Measurements from ENCODE around the gene KRT36.

Gene KRT36

DNA sequence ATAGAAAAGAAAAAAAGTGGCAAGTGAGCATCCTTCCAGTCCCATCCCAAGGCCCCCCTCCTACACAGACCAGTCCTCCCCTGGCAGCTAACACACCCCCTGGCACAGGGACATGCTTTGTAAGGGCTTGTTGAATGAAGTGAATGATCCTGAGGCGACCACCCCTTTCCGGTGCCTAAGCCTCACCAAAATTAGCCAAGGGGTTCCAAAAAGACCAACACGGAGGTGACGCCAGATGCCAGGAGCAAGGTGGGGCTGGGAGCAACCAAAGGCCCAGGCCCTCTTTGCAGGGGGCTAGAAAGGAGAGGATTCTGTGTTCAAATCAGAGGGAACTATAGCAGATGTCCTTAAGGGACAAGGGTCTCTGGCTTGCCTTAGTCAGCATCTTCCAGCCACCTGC is 14.3 kb downstream of the KRT36 start:
- DNase-seq (ENCODE audit: extremely low spot score): no peak
- TF ChIP-seq FOXA1 (IDR thresholded peaks at IDR 0.05): no peak
- TF ChIP-seq BHLHE40 (IDR thresholded peaks at IDR 0.05; ENCODE audit: borderline replicate concordance): no peak
- ChIA-PET POLR2A (no interaction called here), CTCF (interaction anchor here (1.1 kb wide), 1 partner anchor 10 kb away, joined by 4 read pairs; no protein-coding TSS in a partner anchor)

DNA sequence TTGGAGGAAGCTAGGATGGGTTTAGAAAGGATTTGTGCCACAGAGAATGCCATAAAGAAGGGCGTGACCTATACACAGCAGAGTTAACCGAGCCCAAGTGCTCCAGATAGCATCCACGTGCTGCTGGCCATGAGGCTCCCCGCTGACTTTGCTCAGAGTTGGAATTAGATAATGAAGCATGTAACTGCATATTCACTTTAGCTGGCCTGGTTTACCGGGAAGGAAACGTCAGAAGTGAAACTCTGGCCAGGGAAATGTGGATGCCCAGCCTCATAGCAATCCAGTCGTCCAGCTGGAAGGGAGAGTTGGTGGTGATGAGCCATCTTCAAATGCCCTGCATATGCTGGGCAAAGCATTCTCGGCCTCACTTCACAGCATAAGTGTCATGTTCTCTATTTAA is 14.8 kb downstream of the KRT36 start:
- no peak for TF ChIP-seq ELF4 (IDR thresholded peaks at IDR 0.05)
- TF ChIP-seq NFRKB (IDR thresholded peaks at IDR 0.05): no peak
- ChIA-PET CTCF (interaction anchor here (1.1 kb wide), 1 partner anchor 10 kb away, joined by 4 read pairs; no protein-coding TSS in a partner anchor), POLR2A (no interaction called here)
- no peak for DNase-seq (ENCODE audit: extremely low spot score)

DNA sequence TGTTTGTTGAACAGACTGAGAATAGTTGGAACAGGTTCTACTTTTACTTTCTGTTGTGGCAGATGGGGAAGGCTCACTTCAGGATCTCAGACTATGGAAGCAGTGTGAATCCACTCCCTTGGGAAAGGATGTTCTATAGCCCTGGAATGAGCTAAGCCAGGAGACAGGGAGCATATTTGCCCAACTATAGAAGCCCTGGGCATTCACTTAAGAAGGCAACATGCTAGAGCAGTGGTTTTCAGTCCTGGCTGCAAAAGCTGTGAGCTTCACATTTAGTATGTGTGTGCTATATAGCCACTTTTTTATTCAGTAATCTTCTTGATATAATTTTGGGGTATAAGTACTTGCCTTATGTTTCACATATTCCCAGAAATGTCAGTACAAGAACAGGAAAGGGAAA is 21.4 kb downstream of the KRT36 start:
- DNase-seq (ENCODE audit: extremely low spot score): no peak
- CTCF ChIA-PET: no interaction called here
- POLR2A ChIA-PET: no interaction called here
- TF ChIP-seq L3MBTL2 (conservative IDR thresholded peaks at IDR 0.05) (no peak), NFRKB (IDR thresholded peaks at IDR 0.05) (no peak), FOXA1 (IDR thresholded peaks at IDR 0.05) (no peak), TARDBP (IDR thresholded peaks at IDR 0.05) (no peak), ELF4 (IDR thresholded peaks at IDR 0.05) (no peak), FOXM1 (IDR thresholded peaks at IDR 0.05; ENCODE audit: borderline replicate concordance) (no peak), SP1 (IDR thresholded peaks at IDR 0.05) (no peak), ARNT (IDR thresholded peaks at IDR 0.05) (no peak), BHLHE40 (IDR thresholded peaks at IDR 0.05; ENCODE audit: borderline replicate concordance) (no peak), FOXK2 (IDR thresholded peaks at IDR 0.05) (no peak), HDGF (IDR thresholded peaks at IDR 0.05; ENCODE audit: borderline replicate concordance) (no peak), SUZ12 (IDR thresholded peaks at IDR 0.05) (no peak), ZNF384 (IDR thresholded peaks at IDR 0.05) (no peak), LEF1 (IDR thresholded peaks at IDR 0.05; ENCODE audit: borderline replicate concordance) (no peak)
- TF ChIP-seq, protein P1, sequence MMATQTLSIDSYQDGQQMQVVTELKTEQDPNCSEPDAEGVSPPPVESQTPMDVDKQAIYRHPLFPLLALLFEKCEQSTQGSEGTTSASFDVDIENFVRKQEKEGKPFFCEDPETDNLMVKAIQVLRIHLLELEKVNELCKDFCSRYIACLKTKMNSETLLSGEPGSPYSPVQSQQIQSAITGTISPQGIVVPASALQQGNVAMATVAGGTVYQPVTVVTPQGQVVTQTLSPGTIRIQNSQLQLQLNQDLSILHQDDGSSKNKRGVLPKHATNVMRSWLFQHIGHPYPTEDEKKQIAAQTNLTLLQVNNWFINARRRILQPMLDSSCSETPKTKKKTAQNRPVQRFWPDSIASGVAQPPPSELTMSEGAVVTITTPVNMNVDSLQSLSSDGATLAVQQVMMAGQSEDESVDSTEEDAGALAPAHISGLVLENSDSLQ (IDR thresholded peaks at IDR 0.05): no peak

DNA sequence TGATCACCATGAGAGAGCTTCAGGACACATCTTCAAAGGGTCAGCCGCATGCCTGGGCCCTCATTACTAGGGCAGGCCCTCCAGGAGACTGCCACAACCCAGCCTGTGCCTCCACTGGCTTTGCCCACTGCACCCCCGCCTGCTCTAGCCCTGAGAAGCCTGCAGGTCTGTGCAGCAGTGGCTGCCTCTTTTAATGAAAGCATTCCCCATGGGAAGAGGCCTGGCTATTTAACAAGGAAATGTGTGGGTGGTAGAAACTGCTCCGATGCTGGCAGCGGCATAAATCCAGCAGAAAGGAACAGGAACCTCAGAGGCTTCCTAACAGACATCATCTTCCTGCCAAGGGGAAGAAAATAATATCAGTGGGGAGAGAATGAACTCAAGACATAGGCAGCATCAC is 22.1 kb downstream of the KRT36 start:
- TF ChIP-seq, protein P1 (IDR thresholded peaks at IDR 0.05): no peak
- no peak for TF ChIP-seq SUZ12 (IDR thresholded peaks at IDR 0.05)
- TF ChIP-seq NFRKB (IDR thresholded peaks at IDR 0.05): no peak
- DNase-seq (ENCODE audit: extremely low spot score): no peak
- POLR2A ChIA-PET: no interaction called here
- CTCF ChIA-PET: no interaction called here

DNA sequence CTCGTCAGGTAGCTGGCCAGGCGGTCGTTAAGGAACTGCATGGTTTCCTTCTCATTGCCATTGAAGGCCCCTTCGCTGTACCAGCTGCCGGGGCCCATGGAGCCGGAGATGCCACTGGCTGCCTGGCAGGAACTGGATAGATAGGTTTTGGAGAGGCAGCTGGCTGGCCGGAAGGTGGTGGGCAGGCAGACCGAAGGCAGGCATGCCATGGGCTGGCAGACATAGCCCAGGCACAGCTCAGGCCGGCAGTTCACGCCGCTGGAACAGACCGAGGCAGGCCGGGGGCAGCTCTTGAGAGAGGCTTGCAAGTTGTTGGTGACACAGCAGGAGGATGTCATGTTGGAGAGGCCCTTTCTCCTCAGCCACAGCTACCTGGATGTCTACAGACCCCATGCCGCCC is 22.7 kb downstream of the KRT36 start, which contains the start of gene KRT32:
Gene KRT32, minus strand, starts transcription at position 399 of the 400 bp plus-strand sequence. Its CDS starts 61 bp downstream, at position 338.
- TF ChIP-seq, protein P1 (IDR thresholded peaks at IDR 0.05): no peak
- TF ChIP-seq ARNT (IDR thresholded peaks at IDR 0.05) (no peak), LEF1 (IDR thresholded peaks at IDR 0.05; ENCODE audit: borderline replicate concordance) (no peak), NFRKB (IDR thresholded peaks at IDR 0.05) (no peak), ZNF384 (IDR thresholded peaks at IDR 0.05) (no peak), SUZ12 (IDR thresholded peaks at IDR 0.05) (no peak), FOXA1 (IDR thresholded peaks at IDR 0.05) (no peak), TARDBP (IDR thresholded peaks at IDR 0.05) (no peak), L3MBTL2 (conservative IDR thresholded peaks at IDR 0.05) (no peak), ELF4 (IDR thresholded peaks at IDR 0.05) (no peak), BHLHE40 (IDR thresholded peaks at IDR 0.05; ENCODE audit: borderline replicate concordance) (no peak), FOXK2 (IDR thresholded peaks at IDR 0.05) (no peak), SP1 (IDR thresholded peaks at IDR 0.05) (no peak), FOXM1 (IDR thresholded peaks at IDR 0.05; ENCODE audit: borderline replicate concordance) (no peak), CTBP1 (IDR thresholded peaks at IDR 0.05; ENCODE audit: borderline replicate concordance) (no peak), HDGF (IDR thresholded peaks at IDR 0.05; ENCODE audit: borderline replicate concordance) (no peak)
- DNase-seq (ENCODE audit: extremely low spot score): no peak
- ChIA-PET CTCF (no interaction called here), POLR2A (no interaction called here)

DNA sequence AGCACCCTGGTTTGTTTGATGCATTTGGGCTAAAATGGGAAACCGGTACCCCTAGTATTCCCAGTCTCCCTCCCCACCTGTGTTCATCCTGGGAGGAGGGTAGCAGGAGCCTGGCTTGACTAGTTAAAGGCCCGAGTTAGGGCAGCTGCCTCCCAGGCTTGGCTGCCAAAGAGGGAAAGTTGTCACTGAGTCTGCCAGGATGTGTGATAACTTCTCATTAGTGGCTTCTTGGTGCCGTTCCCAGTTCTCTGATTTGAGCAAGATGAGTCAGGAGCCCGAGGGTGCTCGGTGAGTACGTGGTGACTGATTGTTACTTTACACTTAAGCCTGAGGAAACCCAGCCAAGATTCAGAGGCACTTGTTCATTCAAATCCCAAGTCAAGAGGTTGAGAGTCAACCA is 25.0 kb downstream of the KRT36 start:
- POLR2A ChIA-PET: no interaction called here
- CTCF ChIA-PET: no interaction called here
- no peak for DNase-seq (ENCODE audit: extremely low spot score)
- TF ChIP-seq FOXK2 (IDR thresholded peaks at IDR 0.05): no peak
- TF ChIP-seq SP1 (IDR thresholded peaks at IDR 0.05): no peak
- no peak for TF ChIP-seq NFRKB (IDR thresholded peaks at IDR 0.05)
- TF ChIP-seq HDGF (IDR thresholded peaks at IDR 0.05; ENCODE audit: borderline replicate concordance): no peak
- TF ChIP-seq TARDBP (IDR thresholded peaks at IDR 0.05): no peak

DNA sequence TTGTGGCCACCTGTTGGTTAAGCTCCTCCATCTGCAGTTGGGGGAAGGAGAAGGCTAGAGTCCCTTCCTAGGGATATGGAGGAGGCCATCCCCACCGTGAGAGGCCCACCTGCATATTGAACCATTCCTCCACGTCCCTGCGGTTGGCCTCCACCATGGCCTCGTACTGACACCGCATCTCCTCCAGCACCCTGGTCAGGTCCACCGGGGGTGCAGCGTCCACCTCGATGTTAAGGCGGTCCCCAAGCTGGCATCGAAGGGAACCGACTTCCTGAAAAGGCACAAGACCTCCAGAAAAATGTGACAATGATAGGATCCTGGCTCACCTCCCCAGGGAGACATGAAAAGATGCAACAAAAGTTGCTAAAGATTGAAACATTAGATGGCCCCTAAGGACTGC is 25.5 kb downstream of the KRT36 start:
- ChIA-PET CTCF (no interaction called here), POLR2A (no interaction called here)
- TF ChIP-seq L3MBTL2 (conservative IDR thresholded peaks at IDR 0.05) (no peak), NFRKB (IDR thresholded peaks at IDR 0.05) (no peak), FOXA1 (IDR thresholded peaks at IDR 0.05) (no peak), ARNT (IDR thresholded peaks at IDR 0.05) (no peak), SUZ12 (IDR thresholded peaks at IDR 0.05) (no peak), SP1 (IDR thresholded peaks at IDR 0.05) (no peak)
- DNase-seq (ENCODE audit: extremely low spot score): no peak

DNA sequence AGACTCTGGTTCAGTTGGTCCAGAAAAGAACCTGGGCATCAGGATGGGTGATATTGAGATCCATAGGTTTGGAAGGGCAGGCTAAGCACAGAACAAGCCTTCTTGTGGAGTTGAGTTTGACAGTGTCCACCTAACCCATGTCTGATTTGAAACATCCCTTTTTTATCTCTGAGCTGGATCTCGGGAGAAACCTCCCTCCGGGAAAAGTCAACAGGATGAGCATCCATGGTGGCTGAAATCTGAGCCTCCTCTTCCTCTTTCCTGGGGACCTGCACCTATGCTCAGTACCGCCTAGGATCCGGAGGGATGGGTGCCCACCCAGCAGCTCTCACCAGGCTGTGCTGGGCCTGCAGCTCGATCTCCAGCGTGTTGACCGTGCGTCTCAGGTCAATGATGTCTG is 26.0 kb downstream of the KRT36 start:
- POLR2A ChIA-PET: no interaction called here
- DNase-seq (ENCODE audit: extremely low spot score): no peak
- CTCF ChIA-PET: no interaction called here
- TF ChIP-seq ZNF384 (IDR thresholded peaks at IDR 0.05) (no peak), FOXM1 (IDR thresholded peaks at IDR 0.05; ENCODE audit: borderline replicate concordance) (no peak), LEF1 (IDR thresholded peaks at IDR 0.05; ENCODE audit: borderline replicate concordance) (no peak), NFRKB (IDR thresholded peaks at IDR 0.05) (no peak)
